Measurements from ENCODE around the gene GBX1.

Gene GBX1

DNA sequence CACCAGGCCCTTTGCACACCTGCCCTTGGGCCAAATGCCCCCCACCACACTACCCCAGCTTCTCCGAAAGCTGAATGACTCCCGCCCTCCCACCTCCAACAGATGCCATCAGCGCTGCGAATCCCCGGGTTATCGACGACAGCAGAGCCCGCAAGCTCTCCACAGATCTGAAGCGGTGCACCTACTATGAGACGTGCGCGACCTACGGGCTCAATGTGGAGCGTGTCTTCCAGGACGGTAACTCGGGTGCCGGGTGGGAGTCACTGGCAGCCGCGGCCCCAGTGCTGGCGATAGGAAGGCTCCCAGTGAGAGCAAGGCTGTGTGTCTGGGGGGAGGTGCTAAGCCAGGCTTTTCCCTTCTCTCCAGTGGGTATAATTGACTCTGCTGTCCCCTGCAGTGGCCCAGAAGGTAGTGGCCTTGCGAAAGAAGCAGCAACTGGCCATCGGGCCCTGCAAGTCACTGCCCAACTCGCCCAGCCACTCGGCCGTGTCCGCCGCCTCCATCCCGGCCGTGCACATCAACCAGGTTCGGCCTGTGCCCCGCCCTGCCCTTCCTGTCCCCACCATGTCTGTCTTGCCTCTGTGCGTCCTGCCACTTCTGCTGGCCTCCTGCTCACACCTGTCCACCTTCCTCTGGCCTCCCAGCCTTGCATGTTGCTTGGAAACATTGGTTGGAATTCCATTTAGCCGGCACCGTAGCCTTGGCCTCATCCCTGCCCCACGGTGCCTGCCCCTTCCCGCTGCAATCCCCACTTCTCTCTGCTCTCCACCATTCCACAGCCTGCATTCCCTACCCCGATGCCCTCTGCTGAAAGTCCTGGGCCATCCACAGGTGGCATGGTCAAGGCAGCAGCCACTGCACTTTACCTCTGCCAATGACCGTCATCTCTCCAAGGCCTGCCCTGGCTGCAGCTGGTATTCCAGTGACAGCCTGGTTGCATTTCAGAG lies 49.1 kb downstream of the GBX1 start:
- TF ChIP-seq, protein P1, sequence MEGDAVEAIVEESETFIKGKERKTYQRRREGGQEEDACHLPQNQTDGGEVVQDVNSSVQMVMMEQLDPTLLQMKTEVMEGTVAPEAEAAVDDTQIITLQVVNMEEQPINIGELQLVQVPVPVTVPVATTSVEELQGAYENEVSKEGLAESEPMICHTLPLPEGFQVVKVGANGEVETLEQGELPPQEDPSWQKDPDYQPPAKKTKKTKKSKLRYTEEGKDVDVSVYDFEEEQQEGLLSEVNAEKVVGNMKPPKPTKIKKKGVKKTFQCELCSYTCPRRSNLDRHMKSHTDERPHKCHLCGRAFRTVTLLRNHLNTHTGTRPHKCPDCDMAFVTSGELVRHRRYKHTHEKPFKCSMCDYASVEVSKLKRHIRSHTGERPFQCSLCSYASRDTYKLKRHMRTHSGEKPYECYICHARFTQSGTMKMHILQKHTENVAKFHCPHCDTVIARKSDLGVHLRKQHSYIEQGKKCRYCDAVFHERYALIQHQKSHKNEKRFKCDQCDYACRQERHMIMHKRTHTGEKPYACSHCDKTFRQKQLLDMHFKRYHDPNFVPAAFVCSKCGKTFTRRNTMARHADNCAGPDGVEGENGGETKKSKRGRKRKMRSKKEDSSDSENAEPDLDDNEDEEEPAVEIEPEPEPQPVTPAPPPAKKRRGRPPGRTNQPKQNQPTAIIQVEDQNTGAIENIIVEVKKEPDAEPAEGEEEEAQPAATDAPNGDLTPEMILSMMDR (IDR thresholded peaks at IDR 0.05; ENCODE audit: low read length, missing control alignments): no peak
- no peak for DNase-seq (ENCODE audit: low read depth)
- H3K4me3 ChIP-seq (replicated peaks; ENCODE audit: low read depth, low read length): no peak overlapping the region

DNA sequence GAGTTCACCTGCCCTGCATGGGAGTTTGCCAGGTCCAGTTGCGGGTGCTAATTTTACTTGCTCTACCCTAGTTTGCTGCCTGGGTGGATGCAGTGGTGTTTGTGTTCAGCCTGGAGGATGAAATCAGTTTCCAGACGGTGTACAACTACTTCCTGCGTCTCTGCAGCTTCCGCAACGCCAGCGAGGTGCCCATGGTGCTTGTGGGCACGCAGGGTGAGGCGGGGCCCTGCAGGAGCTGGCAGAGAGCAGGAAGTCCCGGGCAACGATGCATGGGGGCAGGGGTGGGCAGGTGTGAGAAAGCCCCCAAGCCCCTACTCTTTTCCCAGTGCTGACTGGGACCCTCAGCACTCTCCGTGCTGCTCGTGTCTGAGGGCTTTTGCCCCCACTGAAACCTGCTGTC lies 49.9 kb downstream of the GBX1 start:
- DNase-seq (ENCODE audit: low read depth): no peak
- no peak overlapping the region for H3K4me3 ChIP-seq (replicated peaks; ENCODE audit: low read depth, low read length)
- TF ChIP-seq, protein P1 (IDR thresholded peaks at IDR 0.05; ENCODE audit: low read length, missing control alignments): no peak

GRCh38 chr7:151116603-151117440 lies 50.7 kb downstream of the GBX1 start:
- TF ChIP-seq, protein P1 (IDR thresholded peaks at IDR 0.05; ENCODE audit: low read length, missing control alignments): no peak
- DNase-seq (ENCODE audit: low read depth): no peak
- no peak overlapping the region for H3K4me3 ChIP-seq (replicated peaks; ENCODE audit: low read depth, low read length)

DNA sequence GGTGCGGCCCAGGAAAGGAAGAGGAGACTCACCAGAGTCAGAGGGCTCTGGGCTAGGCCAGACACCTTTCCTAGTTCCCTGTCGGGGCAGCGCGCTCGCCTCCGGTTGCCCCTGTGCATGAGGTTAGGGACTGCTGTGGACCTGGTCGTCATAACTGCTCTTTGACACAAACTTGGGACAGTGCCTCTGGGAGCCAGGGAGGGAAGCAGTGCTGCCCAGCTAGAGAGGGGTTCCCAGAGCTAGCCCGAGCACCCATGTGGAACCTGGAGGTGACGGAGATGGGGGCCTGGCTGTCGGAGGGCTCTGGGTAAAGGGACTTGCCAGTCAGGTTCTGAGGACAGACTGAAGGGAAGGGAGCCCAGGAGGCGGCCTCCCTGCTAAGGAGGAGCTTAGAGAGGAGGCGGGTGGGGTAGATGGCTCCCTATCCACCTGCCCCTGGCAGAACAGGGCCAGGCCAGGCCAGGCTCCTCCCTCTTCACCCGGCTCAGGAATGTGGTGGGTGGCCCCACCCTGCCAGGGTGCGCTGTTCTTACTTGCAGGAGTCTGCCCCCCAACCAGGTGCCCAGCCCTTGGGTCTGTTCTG lies 51.6 kb downstream of the GBX1 start:
- H3K4me3 ChIP-seq (replicated peaks; ENCODE audit: low read depth, low read length): peak overlapping the region; percentile 14
- TF ChIP-seq, protein P1 (IDR thresholded peaks at IDR 0.05; ENCODE audit: low read length, missing control alignments): no peak
- DNase-seq (ENCODE audit: low read depth): no peak

DNA sequence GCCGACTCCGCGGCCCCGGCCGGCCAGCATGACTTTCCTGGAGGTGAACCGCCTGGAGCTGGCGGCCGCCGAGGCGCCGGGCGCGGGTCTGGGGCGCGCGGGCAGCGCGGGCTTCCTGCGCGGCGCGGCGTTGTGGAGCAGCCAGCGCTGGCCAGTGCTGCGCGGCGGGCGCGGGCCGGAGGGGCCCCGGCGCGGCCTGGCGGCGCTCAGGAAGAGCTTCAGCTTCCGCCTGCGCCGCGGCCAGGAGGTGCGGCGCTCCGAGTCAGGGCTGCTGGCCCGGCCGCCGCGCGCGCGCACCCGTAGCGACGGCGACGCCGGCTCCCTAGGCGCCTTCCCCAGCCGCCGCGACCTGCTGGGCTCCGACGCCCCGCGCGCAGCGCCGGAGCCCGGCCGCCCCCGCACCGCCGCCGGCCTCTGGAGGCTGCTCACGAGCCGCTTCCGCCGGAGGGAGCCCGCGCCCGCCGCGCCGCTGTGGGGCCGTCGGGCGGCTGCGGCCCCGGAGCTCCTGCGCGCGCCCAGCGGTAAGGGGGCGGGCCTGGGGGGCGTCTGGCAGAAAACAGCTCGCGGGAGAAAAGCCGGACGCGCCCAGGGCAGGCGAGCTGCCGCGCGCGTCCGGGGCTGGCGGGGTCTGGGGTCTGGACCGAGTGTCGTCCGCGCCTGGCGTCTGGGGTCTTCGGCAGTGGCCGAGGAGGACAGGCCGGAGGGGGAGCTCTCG lies 52.2 kb downstream of the GBX1 start:
- peak overlapping the region; percentile 14 for H3K4me3 ChIP-seq (replicated peaks; ENCODE audit: low read depth, low read length)
- DNase-seq (ENCODE audit: low read depth): peak; percentile 38
- TF ChIP-seq, protein P1 (IDR thresholded peaks at IDR 0.05; ENCODE audit: low read length, missing control alignments): no peak
